NCI-H510A (cell line): ENCODE measurements around the gene TGFB2.

ENCODE experiments used
- DNase-seq: peaks from one replicate; lab custom pipeline; 2025; lab: John Stamatoyannopoulos, UW

Gene TGFB2

GRCh38 chr1:218362418-218363076 lies 17.4 kb downstream of the TGFB2 start:
- DNase-seq, result no peak

- no peak for DNase-seq
Observed at GRCh38 chr1:218363141-218363540, 18.0 kb downstream of the TGFB2 start.

DNA sequence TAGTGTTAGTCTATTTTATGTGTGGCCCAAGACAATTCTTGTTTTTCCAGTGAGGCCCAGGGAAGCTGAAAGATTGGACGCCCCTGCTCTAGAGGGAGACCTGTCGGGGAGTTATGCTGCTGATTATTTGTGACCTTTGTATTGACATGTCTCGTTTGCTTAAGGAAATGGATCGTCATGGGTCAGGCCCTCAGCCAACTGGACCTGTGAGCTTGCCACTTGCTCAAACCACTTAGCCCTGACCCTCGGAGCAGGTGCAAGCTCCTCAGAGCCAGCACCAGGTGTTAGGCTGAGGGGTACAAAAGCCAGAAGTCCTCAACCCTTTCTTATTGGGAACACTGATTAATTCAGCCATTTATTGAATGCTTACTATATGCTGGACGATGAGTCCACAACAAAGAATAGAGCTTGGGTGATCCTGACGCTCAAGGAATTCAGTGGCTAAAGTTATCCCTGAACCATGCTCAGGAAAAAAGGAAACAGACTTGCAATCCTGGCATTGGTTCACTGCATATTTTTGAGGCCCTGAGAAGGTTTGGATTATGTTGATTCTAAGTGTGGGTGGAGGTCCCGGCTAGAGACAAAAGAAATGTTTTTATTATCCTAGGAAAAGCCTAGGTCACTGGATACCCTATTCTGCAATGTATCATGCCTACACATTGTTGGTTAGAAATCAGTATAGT lies 19.0 kb downstream of the TGFB2 start:
- no peak for DNase-seq

GRCh38 chr1:218365226-218365999 lies 20.3 kb downstream of the TGFB2 start:
- DNase-seq, result no peak

- DNase-seq, result peak; percentile 93
Observed at GRCh38 chr1:218366322-218367052, 21.4 kb downstream of the TGFB2 start.

DNA sequence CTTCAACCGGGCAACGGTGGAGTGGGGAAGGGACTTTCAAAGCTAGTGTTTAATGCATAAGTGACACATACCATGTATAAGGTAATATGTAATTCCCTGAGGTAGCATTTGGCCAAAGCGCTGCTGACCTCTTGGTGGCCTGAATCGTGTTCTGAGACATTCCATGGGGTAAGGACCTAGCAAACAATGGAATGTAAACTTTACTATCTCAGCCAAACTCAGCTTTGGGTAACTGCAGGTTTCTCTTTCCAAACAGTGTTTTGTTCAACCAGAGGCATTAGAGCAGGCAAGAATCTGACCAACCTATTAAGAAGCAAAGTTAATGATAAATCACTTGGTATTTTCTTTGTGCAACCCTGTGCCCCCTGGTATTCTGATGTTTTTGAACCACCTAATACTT lies 22.0 kb downstream of the TGFB2 start:
- no peak for DNase-seq

DNA sequence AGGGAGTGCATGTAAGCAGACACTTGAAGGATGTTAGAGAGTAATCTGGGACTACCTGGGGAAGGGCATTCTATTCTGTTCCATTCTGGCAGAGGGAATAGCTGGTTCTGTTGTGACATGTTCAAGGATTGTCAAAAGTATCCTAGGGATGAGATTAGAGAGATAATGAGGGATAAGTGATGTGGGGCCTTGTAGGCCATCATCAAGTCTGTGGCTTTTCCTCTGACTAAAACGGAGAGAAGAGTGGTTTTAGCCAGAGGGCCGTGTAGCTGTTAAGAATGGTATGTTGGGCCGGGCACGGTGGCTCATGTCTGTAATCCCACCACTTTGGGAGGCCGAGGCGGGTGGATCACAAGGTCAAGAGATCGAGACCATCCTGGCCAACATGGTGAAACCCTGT lies 23.6 kb downstream of the TGFB2 start:
- DNase-seq, result no peak

DNA sequence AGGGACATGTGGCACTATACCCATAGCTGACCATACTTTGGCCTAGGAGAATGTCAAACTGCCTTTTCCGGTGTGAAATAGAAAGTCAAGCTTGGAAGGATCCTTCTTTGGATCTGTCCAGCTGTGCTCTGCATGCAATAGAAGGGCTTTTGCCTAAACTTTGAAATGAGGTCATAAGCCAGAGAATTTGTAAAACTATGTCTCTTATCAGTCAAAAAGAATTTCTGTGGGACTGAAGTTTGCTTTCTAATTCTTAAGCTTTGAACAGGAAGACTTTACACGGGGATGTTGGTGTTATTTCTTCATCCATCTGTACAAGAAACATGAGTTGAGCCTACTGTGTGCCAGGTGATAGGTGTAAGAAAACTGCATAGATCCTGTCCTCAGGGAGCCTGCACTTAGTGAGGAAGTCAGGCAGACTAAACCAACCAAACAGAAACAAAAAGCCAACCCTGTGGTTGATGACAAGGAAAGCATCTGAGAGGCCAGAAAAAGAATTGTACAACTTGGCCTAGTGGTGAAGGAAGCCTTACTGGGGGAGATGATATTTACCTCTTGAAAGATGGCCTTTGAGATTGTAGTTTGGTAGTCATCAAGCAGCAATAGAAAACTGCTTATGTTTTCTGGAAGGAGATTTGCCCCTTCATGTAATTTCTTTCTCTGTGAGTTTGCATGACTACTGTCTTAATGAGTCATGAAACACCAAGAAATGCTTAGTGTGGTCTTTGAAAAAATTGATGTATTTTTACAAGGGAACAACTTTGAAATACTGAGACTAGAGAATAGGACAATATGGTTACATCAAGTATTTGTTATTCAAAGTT lies 24.8 kb downstream of the TGFB2 start:
- no peak for DNase-seq

- no peak for DNase-seq
Observed at GRCh38 chr1:218371927-218372672, 27.0 kb downstream of the TGFB2 start.

GRCh38 chr1:218374401-218375353 lies 29.5 kb downstream of the TGFB2 start:
- no peak for DNase-seq

DNA sequence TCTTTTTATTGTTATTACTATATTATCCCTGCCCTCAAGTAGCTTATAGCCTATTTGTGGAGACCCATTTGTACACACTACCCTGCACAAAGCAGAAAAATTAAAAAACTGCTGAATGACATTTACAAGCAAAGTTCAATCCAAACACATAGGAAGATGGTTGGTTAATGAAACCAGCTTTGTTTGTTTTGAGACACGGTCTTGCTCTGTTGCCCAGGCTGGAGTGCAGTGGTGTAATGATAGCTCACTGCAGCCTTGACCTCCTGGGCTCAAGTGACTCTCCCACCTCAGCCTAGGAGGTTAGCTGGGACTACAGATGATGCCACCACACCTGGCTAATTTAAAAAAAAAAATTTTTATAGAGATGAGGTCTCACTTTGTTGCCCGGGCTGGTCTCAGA lies 31.6 kb downstream of the TGFB2 start:
- DNase-seq, result no peak

DNA sequence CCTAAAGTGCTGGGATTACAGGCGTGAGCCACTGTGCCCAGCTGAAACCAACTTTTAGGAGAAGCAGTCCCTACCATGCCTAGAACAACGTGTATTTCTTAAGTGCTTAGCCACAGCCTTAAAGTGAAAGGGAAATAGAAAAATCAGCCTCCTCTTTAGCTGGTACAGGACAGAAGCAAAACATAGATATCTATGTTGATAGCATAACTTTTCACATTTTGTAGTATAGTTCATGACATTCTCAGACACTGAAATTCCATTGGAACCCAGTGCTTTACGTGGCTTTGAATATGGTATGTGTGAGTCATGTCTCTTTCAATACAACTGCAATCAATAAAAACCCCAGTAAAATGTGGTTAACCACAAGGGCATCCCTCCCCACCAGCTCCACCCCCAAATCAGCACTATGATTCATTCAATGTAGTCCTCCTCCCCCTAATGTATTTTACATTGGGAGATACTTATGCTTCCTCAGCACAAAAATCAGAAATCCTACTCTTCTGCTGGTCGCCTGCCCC lies 32.1 kb downstream of the TGFB2 start:
- no peak for DNase-seq

DNA sequence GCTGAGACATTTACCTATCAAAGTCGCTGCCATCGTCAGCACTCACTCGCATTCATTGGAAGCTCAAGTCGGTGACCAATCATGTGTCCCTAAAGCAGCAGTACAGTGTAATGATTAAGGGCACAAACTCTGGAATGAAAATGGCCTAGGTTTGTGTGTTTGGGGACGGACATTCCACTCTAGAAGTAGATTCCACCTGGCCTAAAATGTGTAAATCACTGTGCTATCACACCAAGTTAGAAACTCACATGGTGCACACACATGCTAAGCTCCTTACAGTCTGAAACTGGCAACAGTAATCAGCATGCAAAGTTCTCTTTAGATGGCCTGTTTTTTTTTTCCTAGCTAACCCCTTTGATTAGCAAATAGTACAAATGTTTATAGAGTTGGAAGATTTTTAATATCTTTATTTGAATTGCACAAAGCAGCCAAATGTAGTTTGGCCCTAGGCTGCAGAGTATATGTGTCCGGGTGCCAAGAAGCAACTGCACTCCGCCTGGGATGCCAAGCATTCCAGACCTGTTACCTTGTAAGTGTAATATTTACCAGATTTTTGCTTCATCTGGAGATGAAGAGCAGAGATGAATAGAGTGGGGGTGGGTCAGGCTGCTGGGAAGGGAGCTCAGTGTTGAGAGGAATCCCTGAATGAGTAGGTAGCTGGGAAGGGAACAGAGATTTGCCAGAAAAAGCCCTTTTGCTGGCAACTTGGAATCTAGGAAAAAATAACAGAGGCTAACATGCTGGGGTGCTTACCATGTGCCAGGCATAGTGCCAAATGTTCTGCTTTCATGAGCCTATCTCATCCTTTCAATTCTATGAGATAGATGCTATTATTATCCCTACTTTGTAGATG lies 35.2 kb downstream of the TGFB2 start:
- DNase-seq, result no peak

DNA sequence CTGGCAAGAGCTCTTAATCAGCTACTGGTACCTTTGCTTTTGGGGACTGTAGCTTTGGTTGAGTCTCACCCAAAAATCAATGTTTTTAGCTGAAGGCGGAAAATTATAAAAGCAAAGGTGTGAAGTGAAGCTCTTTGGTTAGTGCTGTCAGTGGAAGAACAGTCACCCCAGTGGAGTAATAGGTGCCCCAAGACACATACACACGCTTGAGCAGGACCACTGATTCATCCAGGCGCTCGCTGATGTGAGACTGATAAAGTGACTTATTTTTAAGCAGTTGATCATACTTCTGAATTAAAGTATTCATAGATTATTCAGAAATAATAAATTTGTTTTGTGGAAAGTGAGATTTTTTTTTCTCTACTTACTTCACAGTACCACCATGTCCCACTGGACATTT lies 37.1 kb downstream of the TGFB2 start:
- DNase-seq, result no peak

DNA sequence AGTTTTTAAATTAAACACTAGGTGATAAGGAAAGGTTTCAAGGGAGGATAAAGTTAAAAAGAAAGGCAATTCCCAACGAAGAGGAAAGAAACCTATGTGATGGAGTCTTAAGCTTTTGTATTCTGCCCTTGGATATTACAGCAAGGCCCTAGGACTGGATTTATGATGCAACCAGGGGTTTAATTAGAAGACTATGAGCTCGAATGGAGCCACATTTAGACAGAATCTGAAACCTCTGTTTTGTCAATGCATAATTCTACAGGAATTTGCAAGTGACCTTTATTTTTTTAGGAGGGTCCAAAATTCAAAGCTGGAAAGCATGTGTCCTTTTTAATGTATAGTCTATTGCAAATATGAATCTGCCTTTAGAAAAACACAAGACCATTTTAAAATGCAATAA lies 37.9 kb downstream of the TGFB2 start:
- DNase-seq, result no peak

GRCh38 chr1:218383681-218384080 lies 38.5 kb downstream of the TGFB2 start:
- no peak for DNase-seq

DNA sequence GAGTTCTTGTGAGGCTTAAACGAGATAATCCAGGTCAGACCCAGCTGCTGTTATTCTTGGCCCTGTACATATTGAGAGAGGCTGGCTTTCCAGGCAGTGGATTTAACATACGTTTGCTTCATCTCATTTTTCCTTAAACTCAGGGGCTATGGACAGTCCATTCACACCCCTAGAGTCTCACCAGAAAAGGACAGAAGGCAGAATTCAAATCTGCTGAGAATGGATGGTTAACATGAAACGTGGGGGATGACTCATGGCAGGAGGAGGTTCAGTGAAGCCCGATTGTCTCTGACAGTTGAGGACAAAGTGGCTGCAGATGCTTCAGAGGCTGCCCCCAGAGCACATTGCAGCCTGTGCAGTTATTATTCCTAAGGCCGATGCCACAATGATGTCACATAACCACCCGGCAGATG lies 39.5 kb downstream of the TGFB2 start:
- peak; percentile 63 for DNase-seq

DNA sequence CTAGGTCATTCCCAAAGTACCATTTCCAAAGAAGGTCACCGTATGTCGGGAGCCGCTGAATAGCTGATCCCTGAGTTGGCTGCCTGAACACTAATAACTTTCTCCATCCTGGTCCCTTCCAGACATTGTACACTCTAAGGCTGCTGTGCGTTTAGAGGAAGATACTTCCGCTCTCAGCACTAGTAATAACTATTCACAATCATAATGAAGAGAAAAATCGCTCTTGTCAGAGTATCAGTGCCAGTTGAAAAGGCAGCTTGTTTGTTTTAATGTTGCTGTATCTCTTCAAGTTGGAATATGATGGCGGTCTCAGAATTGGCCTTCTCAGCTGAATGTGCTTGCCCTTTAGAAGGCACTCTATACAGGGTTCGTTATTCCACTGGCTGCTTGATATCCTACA lies 43.5 kb downstream of the TGFB2 start:
- no peak for DNase-seq

DNA sequence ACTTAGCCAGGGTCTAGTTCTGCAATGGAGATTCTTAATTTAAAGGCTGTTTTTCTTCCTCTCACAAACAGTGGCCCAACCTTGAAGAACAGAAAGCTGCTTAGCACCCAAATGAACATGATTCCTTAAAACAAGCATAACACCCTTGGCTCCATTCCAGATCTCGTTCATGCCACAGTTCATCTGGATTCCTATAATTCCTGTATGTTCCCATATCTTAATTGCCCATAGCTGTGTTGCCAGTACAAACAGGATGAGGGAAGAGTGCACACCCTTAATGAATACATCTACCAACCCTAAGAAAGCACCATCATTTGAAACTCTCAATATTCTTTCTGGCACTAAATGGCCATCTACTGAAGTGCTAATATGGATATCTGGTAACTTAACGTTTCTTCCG lies 45.5 kb downstream of the TGFB2 start:
- no peak for DNase-seq
